Measurements from ENCODE around the gene TMEM53.

TMEM53 gene

GRCh38 chr1:44643721-44644334 is 30.5 kb downstream of the TMEM53 start:
- no peak for TF ChIP-seq CTCF (IDR thresholded peaks at IDR 0.05; ENCODE audit: borderline replicate concordance, control extremely low read depth, extremely low read depth, insufficient read depth, missing control alignments)
- no peak for DNase-seq (ENCODE audit: low spot score)
- in situ Hi-C loops (cut with MboI; ENCODE audit: low sequenced_read_pairs, unreplicated experiment), result no loop called here

- DNase-seq (ENCODE audit: low spot score), result no peak
- TF ChIP-seq CTCF (IDR thresholded peaks at IDR 0.05; ENCODE audit: borderline replicate concordance, control extremely low read depth, extremely low read depth, insufficient read depth, missing control alignments), result no peak
- in situ Hi-C loops (cut with MboI; ENCODE audit: low sequenced_read_pairs, unreplicated experiment), result no loop called here
Observed at GRCh38 chr1:44642925-44643324, 31.4 kb downstream of the TMEM53 start.

GRCh38 chr1:44642255-44642654 is 32.0 kb downstream of the TMEM53 start:
- TF ChIP-seq CTCF (IDR thresholded peaks at IDR 0.05; ENCODE audit: borderline replicate concordance, control extremely low read depth, extremely low read depth, insufficient read depth, missing control alignments), result no peak
- in situ Hi-C loops (cut with MboI; ENCODE audit: low sequenced_read_pairs, unreplicated experiment), result no loop called here
- DNase-seq (ENCODE audit: low spot score), result no peak

DNA sequence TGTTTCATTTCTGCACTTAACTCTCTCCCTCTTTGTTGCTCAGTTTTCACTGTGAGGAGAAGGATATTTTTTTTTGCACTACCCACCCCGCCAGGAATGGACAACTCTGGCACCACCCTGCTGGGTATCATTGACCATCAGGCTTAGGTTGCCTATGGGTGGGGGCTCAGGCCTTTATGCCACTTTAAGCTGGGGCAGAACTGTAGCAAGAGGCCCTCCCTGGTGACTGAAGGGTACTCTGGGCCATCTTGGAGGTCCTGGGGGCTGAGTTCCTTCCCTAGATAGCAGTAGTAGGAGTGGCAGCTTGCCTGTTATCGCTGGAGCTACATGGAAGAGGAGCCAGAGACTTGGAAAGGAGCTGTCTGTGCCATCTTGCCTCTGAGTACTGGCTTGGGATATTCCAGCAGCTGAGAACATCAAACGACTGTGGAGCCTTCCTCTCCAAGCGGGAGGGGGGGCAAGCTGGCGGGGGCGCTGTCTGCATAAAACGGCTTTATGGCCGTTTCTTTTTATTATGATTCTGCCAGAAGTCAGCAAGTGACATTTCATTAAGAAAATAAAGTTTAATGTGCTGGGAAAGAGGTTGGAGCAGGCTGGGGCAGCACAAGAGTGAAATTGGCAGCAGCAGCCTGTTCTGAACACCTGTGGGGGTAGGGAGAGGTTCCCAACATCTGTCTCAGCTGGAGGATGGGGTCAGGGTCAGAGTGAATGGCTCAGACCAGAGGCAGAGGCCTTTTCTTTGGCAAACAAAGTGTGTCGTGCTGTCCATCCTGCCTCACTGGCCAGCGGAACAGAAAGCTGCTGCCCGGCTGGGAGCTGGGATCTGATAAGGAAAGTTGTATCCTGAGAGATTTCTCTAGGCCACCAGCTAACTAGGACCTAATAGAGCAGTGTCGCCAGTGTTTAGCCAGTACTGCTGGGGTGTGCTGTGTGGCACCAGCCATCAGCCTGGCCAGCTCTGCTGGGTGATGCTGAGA is 32.9 kb downstream of the TMEM53 start:
- no peak for DNase-seq (ENCODE audit: low spot score)
- in situ Hi-C loops (cut with MboI; ENCODE audit: low sequenced_read_pairs, unreplicated experiment), result no loop called here
- TF ChIP-seq CTCF (IDR thresholded peaks at IDR 0.05; ENCODE audit: borderline replicate concordance, control extremely low read depth, extremely low read depth, insufficient read depth, missing control alignments), result no peak

- in situ Hi-C loops (cut with MboI; ENCODE audit: low sequenced_read_pairs, unreplicated experiment), result no loop called here
- no peak for DNase-seq (ENCODE audit: low spot score)
- no peak for TF ChIP-seq CTCF (IDR thresholded peaks at IDR 0.05; ENCODE audit: borderline replicate concordance, control extremely low read depth, extremely low read depth, insufficient read depth, missing control alignments)
Observed at GRCh38 chr1:44640200-44640853, 34.0 kb downstream of the TMEM53 start.

DNA sequence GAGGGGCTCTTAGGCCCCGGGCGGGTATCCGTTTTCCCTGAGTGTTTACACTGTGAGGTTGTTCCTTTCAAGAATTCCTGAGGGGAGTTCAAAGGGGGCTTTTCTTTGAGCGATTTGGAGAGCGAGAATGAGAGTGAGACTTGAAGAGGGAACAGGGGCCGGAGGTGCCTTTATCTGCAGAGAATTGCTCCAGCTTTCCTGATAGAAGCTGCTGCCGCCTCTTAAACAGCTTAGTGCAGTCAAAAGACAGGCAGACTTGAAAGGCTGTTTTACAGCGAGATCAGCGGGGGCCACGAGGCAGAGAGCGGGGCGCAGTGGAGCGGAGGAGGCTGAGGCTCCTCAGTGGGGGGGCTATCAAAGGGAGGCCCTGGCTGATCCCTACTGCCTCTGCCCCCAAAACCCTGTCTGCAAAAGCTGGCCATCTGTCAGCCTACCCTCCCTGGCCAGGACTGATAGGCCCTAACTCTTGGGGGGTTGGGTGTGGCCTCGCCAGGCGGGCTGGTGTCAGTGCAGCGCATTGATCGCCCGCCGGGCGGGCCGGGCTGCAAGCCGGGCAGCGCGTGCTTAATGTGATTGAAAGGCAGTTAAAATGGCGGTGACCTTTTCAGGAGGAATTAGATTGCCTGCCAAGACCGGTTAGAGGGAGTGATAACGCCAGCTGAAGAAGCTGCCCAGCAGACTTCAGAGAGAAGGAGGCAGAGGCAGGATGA is 36.4 kb downstream of the TMEM53 start:
- no peak for TF ChIP-seq CTCF (IDR thresholded peaks at IDR 0.05; ENCODE audit: borderline replicate concordance, control extremely low read depth, extremely low read depth, insufficient read depth, missing control alignments)
- in situ Hi-C loops (cut with MboI; ENCODE audit: low sequenced_read_pairs, unreplicated experiment), result no loop called here
- no peak for DNase-seq (ENCODE audit: low spot score)
